ENCODE data around the gene TGM2. TPM values are rescaled to one million over a fixed set of nuclear protein-coding genes. Genes with fewer than 3 reads are reported as not detected.

The TGM2 gene
- total and polyA plus RNA-seq, 5 experiments from 2014 or later = not detected

- Mint-ChIP-seq H3K27me3 (no peaks in the 10 kb centered on the region), H3K36me3 (no peaks in the 10 kb centered on the region), H3K27ac (no peak overlapping the region), H3K9me3 (no peaks in the 10 kb centered on the region), H3K4me3 (no peak overlapping the region), H3K4me1 (no peaks in the 10 kb centered on the region)
- POLR2A ChIA-PET = no interaction called here
- DNase-seq (peak in 1 of 10 donors; percentile 18), ATAC-seq (no peak)
Observed at GRCh38 chr20:38125157-38126056, 39.7 kb downstream of the TGM2 start.

- peak in 1 of 10 donors; percentile 50 for DNase-seq
- H3K27ac Mint-ChIP-seq = peak overlapping the region in 1 of 10 donors; percentile 88
- no peak overlapping the region for H3K4me3 Mint-ChIP-seq
- POLR2A ChIA-PET = no interaction called here
- no peaks in the 10 kb centered on the region for H3K36me3 Mint-ChIP-seq
- ATAC-seq = no peak
- no peaks in the 10 kb centered on the region for H3K4me1 Mint-ChIP-seq
- H3K9me3 Mint-ChIP-seq = no peaks in the 10 kb centered on the region
- H3K27me3 Mint-ChIP-seq = no peaks in the 10 kb centered on the region
Observed at GRCh38 chr20:38123021-38123587, 42.0 kb downstream of the TGM2 start.

GRCh38 chr20:38121741-38122140, 43.3 kb downstream of the TGM2 start:
- no peak overlapping the region for H3K4me3 Mint-ChIP-seq
- ATAC-seq (no peak), DNase-seq (no peak)
- no peaks in the 10 kb centered on the region for H3K27me3 Mint-ChIP-seq
- POLR2A ChIA-PET = no interaction called here
- H3K4me1 Mint-ChIP-seq = no peaks in the 10 kb centered on the region
- H3K36me3 Mint-ChIP-seq = no peaks in the 10 kb centered on the region
- no peak overlapping the region for H3K27ac Mint-ChIP-seq
- no peaks in the 10 kb centered on the region for H3K9me3 Mint-ChIP-seq

GRCh38 chr20:38120625-38120988, 44.5 kb downstream of the TGM2 start:
- POLR2A ChIA-PET = interaction anchor here (0.7 kb wide), 1 partner anchor 8 kb away, joined by 3 read pairs; no protein-coding TSS in a partner anchor
- DNase-seq (no peak), ATAC-seq (no peak)
- Mint-ChIP-seq H3K36me3 (no peaks in the 10 kb centered on the region), H3K9me3 (no peaks in the 10 kb centered on the region), H3K4me3 (no peak overlapping the region), H3K4me1 (no peaks in the 10 kb centered on the region), H3K27ac (no peak overlapping the region), H3K27me3 (no peaks in the 10 kb centered on the region)

GRCh38 chr20:38119446-38119845, 45.6 kb downstream of the TGM2 start:
- Mint-ChIP-seq H3K4me3 (no peak overlapping the region), H3K27me3 (no peaks in the 10 kb centered on the region), H3K27ac (no peak overlapping the region), H3K4me1 (no peaks in the 10 kb centered on the region), H3K9me3 (no peaks in the 10 kb centered on the region), H3K36me3 (no peaks in the 10 kb centered on the region)
- DNase-seq = no peak
- POLR2A ChIA-PET = no interaction called here
- ATAC-seq = no peak

GRCh38 chr20:38117635-38118034, 47.4 kb downstream of the TGM2 start:
- H3K36me3 Mint-ChIP-seq = no peaks in the 10 kb centered on the region
- no peaks in the 10 kb centered on the region for H3K4me1 Mint-ChIP-seq
- DNase-seq (no peak), ATAC-seq (no peak)
- POLR2A ChIA-PET = no interaction called here
- H3K27me3 Mint-ChIP-seq = no peaks in the 10 kb centered on the region
- no peak overlapping the region for H3K4me3 Mint-ChIP-seq
- H3K9me3 Mint-ChIP-seq = no peaks in the 10 kb centered on the region
- no peak overlapping the region for H3K27ac Mint-ChIP-seq

GRCh38 chr20:38117205-38117604, 47.9 kb downstream of the TGM2 start:
- H3K27ac Mint-ChIP-seq = no peak overlapping the region
- no peak for DNase-seq

GRCh38 chr20:38116409-38117165, 48.5 kb downstream of the TGM2 start:
- H3K27me3 Mint-ChIP-seq = peaks cover 0 to 4% (median 0%) of the 10 kb centered on the region in 5 donors
- POLR2A ChIA-PET = no interaction called here
- H3K4me3 Mint-ChIP-seq = no peak overlapping the region
- H3K36me3 Mint-ChIP-seq = no peaks in the 10 kb centered on the region
- ATAC-seq (no peak), DNase-seq (no peak)
- H3K27ac Mint-ChIP-seq = no peak overlapping the region
- no peaks in the 10 kb centered on the region for H3K4me1 Mint-ChIP-seq
- no peaks in the 10 kb centered on the region for H3K9me3 Mint-ChIP-seq

More at GRCh38 chr20:38117205-38117604, 47.9 kb downstream of the TGM2 start:
- Mint-ChIP-seq H3K4me3 (no peak overlapping the region), H3K9me3 (no peaks in the 10 kb centered on the region), H3K27me3 (no peaks in the 10 kb centered on the region), H3K36me3 (no peaks in the 10 kb centered on the region), H3K4me1 (no peaks in the 10 kb centered on the region)
- no peak for ATAC-seq
- POLR2A ChIA-PET = no interaction called here

- H3K4me1 Mint-ChIP-seq = no peaks in the 10 kb centered on the region
- peaks cover 0 to 4% (median 0%) of the 10 kb centered on the region in 5 donors for H3K27me3 Mint-ChIP-seq
- no peaks in the 10 kb centered on the region for H3K9me3 Mint-ChIP-seq
- no peak overlapping the region for H3K4me3 Mint-ChIP-seq
- DNase-seq = no peak
- H3K27ac Mint-ChIP-seq = no peak overlapping the region
- ATAC-seq = no peak
- POLR2A ChIA-PET = no interaction called here
- H3K36me3 Mint-ChIP-seq = no peaks in the 10 kb centered on the region
Observed at GRCh38 chr20:38115896-38116295, 49.2 kb downstream of the TGM2 start.

- Mint-ChIP-seq H3K36me3 (no peaks in the 10 kb centered on the region), H3K27me3 (peaks cover 0 to 4% (median 0%) of the 10 kb centered on the region in 5 donors), H3K9me3 (no peaks in the 10 kb centered on the region), H3K27ac (no peak overlapping the region), H3K4me1 (no peaks in the 10 kb centered on the region), H3K4me3 (no peak overlapping the region)
- ATAC-seq = no peak
- DNase-seq = no peak
- POLR2A ChIA-PET = no interaction called here
Observed at GRCh38 chr20:38115205-38115604, 49.9 kb downstream of the TGM2 start.

- no peak overlapping the region for H3K4me3 Mint-ChIP-seq
- peaks cover 0 to 4% (median 0%) of the 10 kb centered on the region in 5 donors for H3K27me3 Mint-ChIP-seq
- no peak for DNase-seq
- H3K36me3 Mint-ChIP-seq = no peaks in the 10 kb centered on the region
- no peaks in the 10 kb centered on the region for H3K9me3 Mint-ChIP-seq
- no peak for ATAC-seq
- H3K4me1 Mint-ChIP-seq = no peaks in the 10 kb centered on the region
- no peak overlapping the region for H3K27ac Mint-ChIP-seq
- POLR2A ChIA-PET = no interaction called here
Observed at GRCh38 chr20:38114353-38114791, 50.7 kb downstream of the TGM2 start.

- Mint-ChIP-seq H3K4me3 (no peak overlapping the region), H3K27me3 (peaks cover 0 to 4% (median 0%) of the 10 kb centered on the region in 5 donors), H3K27ac (no peak overlapping the region), H3K36me3 (no peaks in the 10 kb centered on the region), H3K9me3 (no peaks in the 10 kb centered on the region), H3K4me1 (peaks cover 0 to 2% (median 0%) of the 10 kb centered on the region in 4 donors)
- ATAC-seq (no peak), DNase-seq (no peak)
- POLR2A ChIA-PET = no interaction called here
Observed at GRCh38 chr20:38113401-38114325, 51.4 kb downstream of the TGM2 start.

Measured in naive thymus-derived CD8-positive, alpha-beta T cell (primary cell).